ENCODE measurements around the gene RSPH10B. TPM values are rescaled to one million over a fixed set of nuclear protein-coding genes. Genes with fewer than 3 reads are reported as not detected.
"Not testable (repeated sequence)": the region's sequence is repeated elsewhere in the genome, so short reads cannot be mapped to it uniquely, and the experiment has no call there.

The RSPH10B gene
- total RNA-seq, result not detected
- long read RNA-seq, result 0 reads

DNA sequence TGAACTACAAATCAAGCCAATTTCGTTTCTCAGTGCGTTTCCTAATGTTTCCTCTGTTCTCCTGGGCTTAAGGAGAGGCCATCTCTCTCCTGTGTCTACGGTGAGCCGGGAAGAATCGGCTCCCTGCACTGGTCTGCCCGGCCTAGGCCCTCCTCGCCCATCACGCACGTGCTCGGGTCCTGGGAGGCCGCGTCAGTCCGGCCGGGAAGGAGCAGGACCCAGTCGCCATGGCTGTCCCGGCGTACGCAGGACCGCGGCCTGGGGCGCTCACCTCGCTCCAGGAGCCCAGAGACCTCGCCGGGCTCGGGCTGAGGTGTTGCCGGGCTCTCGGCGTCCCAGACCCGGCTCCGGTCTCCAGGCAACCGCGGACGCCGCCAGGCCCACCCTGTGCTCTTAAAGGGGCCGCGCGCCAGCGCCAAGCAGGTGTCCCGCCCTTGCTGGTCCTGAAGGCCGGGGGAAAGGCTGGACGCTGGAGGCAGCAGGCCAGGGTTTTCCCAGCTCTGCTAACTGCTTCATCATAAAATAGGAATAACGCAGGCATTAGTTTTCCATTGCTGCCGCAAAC, at the start of gene RSPH10B:
Gene RSPH10B, minus strand, starts transcription at position 343 of the 565 bp plus-strand sequence. CDS start 3,573 bp downstream, outside the sequence.
- DNase-seq; H3K9me3 ChIP-seq; H3K27ac ChIP-seq; H3K4me3 ChIP-seq; H3K4me1 ChIP-seq; H3K36me3 ChIP-seq; intact Hi-C loops (cut with DNase I); H3K27me3 ChIP-seq: not testable (repeated sequence)
- peak; percentile 37 for ATAC-seq

DNA sequence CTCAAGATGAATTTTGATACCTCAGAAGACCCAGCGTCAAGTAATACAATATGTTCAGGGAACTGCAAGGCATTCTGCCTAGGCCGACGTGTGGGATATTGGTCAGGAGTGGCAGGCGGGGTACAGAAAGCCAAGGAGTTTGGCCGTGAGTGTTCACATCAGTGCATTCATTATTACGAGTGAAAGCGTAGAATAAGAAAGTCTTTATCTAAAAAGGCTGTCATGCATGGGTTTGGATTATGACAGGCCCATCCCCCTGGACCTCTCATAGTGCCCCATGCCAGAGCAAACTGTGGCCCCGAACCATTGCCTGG, 46.1 kb upstream of the RSPH10B start:
- TF ChIP-seq, protein P1, sequence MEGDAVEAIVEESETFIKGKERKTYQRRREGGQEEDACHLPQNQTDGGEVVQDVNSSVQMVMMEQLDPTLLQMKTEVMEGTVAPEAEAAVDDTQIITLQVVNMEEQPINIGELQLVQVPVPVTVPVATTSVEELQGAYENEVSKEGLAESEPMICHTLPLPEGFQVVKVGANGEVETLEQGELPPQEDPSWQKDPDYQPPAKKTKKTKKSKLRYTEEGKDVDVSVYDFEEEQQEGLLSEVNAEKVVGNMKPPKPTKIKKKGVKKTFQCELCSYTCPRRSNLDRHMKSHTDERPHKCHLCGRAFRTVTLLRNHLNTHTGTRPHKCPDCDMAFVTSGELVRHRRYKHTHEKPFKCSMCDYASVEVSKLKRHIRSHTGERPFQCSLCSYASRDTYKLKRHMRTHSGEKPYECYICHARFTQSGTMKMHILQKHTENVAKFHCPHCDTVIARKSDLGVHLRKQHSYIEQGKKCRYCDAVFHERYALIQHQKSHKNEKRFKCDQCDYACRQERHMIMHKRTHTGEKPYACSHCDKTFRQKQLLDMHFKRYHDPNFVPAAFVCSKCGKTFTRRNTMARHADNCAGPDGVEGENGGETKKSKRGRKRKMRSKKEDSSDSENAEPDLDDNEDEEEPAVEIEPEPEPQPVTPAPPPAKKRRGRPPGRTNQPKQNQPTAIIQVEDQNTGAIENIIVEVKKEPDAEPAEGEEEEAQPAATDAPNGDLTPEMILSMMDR (IDR thresholded peaks at IDR 0.05), result no peak
- Histone ChIP-seq H3K36me3 (peaks cover 51% of the 10 kb centered on the region), H3K4me1 (peaks cover 10% of the 10 kb centered on the region), H3K4me3 (no peak overlapping the region), H3K27ac (no peak overlapping the region), H3K27me3 (no peaks in the 10 kb centered on the region), H3K9me3 (no peaks in the 10 kb centered on the region)
- DNase-seq (no peak), ATAC-seq (no peak)
- intact Hi-C loops (cut with DNase I), result no loop called here

DNA sequence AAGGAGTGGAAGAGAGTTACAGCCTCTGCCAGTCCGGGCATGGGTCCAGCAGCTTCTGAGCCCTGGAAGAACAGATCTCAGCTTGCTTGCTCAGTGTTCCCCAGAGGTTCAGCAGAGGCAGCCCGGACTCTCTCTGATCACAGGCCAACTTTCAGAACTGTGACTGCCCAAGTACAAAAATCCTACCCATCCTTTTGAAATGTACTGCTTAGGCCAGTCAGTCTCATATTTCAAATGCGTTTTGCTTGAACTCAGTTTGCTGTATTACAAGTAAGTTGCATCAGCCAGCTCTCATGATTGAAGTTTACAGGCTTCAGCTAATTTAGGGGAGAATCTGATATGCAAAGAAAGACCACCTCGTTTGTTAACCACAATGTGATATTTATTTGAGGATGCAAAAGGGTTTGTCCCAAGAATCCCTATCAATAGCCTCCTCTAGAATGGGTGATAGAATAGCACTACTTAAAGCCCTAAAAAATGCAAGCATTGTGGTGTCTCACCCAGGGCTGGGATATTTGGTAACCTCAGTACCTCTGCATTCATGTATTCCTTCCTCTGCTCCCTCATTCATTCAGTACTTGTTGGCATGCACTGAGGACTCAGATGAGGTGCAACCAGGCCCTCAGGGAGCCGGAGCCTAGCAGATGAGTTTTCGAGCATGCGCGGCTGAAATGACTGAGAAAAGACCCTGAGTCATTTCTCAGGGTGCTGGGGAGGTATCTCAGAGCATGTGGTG, 45.6 kb upstream of the RSPH10B start:
- H3K4me1 ChIP-seq, result peaks cover 12% of the 10 kb centered on the region
- ATAC-seq (peak; percentile 64), DNase-seq (peak; percentile 78)
- H3K9me3 ChIP-seq, result no peaks in the 10 kb centered on the region
- H3K27ac ChIP-seq, result no peak overlapping the region
- intact Hi-C loops (cut with DNase I), result no loop called here
- H3K36me3 ChIP-seq, result peaks cover 46% of the 10 kb centered on the region
- no peak overlapping the region for H3K4me3 ChIP-seq
- H3K27me3 ChIP-seq, result no peaks in the 10 kb centered on the region
- TF ChIP-seq, protein P1 (IDR thresholded peaks at IDR 0.05), result no peak

DNA sequence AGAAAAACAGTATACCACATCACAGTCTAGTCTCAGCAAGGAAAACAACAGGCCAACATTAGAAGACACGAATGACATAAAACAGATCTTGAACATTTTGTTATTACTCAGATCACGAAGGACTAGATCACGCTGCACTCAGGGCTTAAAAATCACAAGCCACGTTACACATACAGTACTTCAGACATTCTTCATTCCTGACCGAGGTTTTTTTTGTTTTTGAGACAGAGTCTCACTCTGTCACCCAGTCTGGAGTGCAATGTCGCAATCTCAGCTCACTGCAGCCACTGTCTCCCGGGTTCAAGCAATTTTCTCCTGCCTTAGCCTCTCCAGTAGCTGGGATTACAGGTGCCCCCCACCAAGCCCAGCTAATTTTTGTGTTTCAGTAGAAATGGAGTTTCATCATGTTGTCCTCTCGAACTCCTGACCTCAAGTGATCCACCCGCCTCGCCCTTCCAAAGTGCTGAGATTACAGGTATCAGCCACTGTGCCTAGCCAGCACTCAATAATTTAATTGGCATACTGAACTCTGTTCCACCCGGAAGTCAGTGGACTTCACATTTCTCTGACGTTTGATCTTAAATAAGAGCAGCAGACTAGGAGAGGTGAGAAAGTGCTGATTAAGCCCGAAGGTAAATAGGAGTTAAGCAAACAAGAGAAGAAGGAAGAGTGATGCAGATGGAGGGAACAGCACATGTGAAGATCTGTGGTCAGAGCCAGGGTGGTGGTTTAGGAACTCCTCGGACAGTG, 42.0 kb upstream of the RSPH10B start:
- Histone ChIP-seq H3K36me3 (peaks cover 13% of the 10 kb centered on the region), H3K9me3 (no peaks in the 10 kb centered on the region), H3K27ac (peak overlapping the region; percentile 42), H3K4me1 (peaks cover 31% of the 10 kb centered on the region), H3K27me3 (no peaks in the 10 kb centered on the region), H3K4me3 (no peak overlapping the region)
- DNase-seq (peak; percentile 68), ATAC-seq (peak; percentile 41)
- intact Hi-C loops (cut with DNase I), result no loop called here
- TF ChIP-seq, protein P1 (IDR thresholded peaks at IDR 0.05), result no peak

DNA sequence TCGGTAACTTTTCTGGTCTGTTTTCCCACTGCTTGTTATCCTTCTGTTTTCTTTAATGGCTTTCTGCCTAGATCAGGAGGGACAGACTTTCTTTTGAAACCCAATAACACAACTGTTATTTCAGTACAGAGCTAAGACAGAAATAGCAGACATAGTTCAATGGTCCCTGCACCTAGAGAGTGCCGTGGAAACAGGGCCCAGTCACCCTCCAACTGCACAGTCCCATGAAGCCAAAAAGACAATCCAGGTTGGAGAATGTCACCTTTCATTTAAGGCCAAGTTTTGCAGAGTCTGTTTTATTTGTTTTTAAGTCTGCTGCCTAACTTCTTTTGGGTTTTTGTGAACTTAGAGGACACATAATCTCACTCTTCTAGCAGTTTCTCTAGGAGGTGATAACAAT, 41.1 kb upstream of the RSPH10B start:
- H3K36me3 ChIP-seq, result peaks cover 5% of the 10 kb centered on the region
- ATAC-seq (no peak), DNase-seq (no peak)
- no peak overlapping the region for H3K4me3 ChIP-seq
- H3K4me1 ChIP-seq, result peaks cover 33% of the 10 kb centered on the region
- intact Hi-C loops (cut with DNase I), result no loop called here
- H3K27ac ChIP-seq, result peak overlapping the region; percentile 42
- no peaks in the 10 kb centered on the region for H3K9me3 ChIP-seq
- TF ChIP-seq, protein P1 (IDR thresholded peaks at IDR 0.05), result no peak
- no peaks in the 10 kb centered on the region for H3K27me3 ChIP-seq

DNA sequence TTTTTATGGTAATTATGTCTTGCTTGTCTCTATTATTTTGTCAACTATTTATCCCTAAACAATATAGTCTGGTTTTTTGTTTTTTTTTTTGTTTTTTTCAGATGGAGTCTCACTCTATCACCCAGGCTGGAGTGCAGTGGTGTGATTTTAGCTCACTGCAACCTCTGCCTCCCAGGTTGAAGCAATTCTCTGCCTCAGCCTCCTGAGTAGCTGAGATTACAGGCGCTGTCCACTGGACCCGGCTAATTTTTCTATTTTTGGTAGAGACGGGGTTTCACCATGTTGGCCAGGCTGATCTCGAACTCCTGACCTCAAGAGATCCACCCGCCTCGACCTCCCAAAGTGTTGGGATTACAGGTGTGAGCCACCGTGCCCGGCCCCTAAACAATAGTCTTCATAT, 39.9 kb upstream of the RSPH10B start:
- Histone ChIP-seq H3K4me1 (peaks cover 33% of the 10 kb centered on the region), H3K4me3 (peak overlapping the region; percentile 81)
- H3K9me3 ChIP-seq; DNase-seq; H3K27me3 ChIP-seq; intact Hi-C loops (cut with DNase I); H3K27ac ChIP-seq; ATAC-seq; H3K36me3 ChIP-seq: not testable (repeated sequence)
